Measurements from ENCODE around the gene TPGS1. TPM values are rescaled to one million over a fixed set of nuclear protein-coding genes. Genes with fewer than 3 reads are reported as not detected.

The TPGS1 gene
- total RNA-seq, 2 donors from 2014 or later, result 34.5 to 62.0 TPM

DNA sequence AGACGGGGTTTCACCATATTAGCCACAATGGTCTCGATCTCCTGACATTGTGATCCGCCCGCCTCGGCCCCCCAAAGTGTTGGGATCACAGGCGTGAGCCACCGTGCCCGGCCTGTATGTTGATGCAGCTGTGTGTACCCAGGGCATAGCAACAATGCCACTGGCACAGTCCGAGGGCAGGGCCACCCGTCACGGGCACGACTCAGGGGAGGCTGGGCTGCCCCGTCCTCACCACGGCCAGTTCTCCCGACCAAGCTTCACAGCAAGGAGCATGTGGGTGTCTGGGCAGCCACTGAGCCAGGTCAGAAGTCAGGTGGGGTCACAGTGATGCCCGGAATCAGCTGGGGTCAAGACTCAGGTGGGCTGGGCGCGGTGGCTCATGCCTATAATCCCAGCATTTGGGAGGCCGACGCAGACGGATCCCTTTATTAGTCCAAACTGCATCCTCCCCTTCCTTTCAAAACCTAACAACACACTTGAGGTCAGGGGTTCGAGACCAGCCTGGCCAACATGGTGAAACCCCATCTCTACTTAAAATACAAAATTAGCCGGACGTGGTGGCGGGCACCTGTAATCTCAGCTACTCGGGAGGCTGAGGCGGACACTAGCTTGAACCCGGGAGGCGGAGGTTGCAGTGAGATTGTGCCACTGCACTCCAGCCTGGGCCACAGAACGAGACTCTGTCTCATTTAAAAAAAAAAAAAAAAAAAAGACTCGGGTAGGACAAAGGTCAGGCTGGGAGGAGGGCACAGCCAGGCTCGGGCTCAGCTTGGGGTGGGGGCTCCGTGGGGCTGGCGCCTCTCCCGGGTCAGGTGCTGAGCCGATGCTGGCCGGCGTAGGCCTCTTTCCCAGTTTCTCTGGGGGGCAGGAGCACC lies 23.1 kb downstream of the TPGS1 start:
- no peak for TF ChIP-seq POLR2A (IDR thresholded peaks at IDR 0.05)
- TF ChIP-seq, protein P1, sequence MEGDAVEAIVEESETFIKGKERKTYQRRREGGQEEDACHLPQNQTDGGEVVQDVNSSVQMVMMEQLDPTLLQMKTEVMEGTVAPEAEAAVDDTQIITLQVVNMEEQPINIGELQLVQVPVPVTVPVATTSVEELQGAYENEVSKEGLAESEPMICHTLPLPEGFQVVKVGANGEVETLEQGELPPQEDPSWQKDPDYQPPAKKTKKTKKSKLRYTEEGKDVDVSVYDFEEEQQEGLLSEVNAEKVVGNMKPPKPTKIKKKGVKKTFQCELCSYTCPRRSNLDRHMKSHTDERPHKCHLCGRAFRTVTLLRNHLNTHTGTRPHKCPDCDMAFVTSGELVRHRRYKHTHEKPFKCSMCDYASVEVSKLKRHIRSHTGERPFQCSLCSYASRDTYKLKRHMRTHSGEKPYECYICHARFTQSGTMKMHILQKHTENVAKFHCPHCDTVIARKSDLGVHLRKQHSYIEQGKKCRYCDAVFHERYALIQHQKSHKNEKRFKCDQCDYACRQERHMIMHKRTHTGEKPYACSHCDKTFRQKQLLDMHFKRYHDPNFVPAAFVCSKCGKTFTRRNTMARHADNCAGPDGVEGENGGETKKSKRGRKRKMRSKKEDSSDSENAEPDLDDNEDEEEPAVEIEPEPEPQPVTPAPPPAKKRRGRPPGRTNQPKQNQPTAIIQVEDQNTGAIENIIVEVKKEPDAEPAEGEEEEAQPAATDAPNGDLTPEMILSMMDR (IDR thresholded peaks at IDR 0.05), result no peak
- H3K4me1 ChIP-seq, result peaks cover 32% of the 10 kb centered on the region
- no peaks in the 10 kb centered on the region for H3K36me3 ChIP-seq (replicated peaks in 1 of 2; ENCODE audit: insufficient read depth in 1 of 2, low read depth in 2 of 2)
- no peaks in the 10 kb centered on the region for H3K27me3 ChIP-seq
- WGBS, 2 donors, result 58% methylated on average over 27 to 38 of the region's 38 CpGs
- intact Hi-C loops (cut with DNase I), result no loop called here
- H3K4me3 ChIP-seq, result peak overlapping the region; percentile 66 to 95
- DNase-seq (no peak), ATAC-seq (peak; percentile 4)
- no peaks in the 10 kb centered on the region for H3K9me3 ChIP-seq
- peak overlapping the region; percentile 80 to 96 (median 86) for H3K27ac ChIP-seq

DNA sequence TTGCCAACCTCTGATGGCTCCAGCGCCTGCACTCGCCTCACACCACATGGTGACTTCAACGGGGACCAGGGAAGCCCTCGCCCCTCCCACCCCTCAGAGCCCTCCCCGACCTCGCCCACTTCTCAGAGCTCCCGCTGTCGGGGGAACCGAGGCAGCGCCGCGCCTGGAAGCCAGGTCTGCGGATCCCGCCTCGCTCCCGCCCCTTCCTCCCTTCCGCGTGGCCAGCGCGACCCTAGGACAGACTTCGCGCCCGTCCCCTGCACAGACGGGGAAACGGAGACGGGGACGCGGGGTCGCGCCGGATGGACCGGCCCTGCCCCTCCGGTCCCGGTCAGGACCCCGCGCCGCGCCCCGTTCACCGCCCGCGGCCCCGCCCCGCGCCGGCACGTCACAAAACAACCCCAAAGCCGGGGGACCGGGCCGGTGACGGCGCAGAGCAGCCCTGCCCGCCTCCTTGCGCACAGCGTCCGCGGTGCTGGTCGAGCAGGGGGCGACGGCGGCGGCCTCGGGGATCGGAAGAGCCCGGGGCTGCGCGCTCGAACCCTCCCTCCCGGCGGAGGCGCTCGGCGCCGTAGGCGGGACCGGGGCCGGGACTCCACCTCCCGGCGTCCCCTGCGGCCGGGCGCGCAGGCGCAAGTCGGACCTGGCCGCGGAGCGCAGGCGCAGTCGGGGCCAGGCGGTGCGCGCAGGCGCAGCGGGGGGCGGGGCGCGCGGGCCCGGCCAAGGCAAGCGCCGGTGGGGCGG lies 23.9 kb downstream of the TPGS1 start:
- ATAC-seq (peak; percentile 91), DNase-seq (peak; percentile 79 to 88 (median 86))
- H3K4me3 ChIP-seq, result peak overlapping the region; percentile 66 to 95
- H3K4me1 ChIP-seq, result peaks cover 37% of the 10 kb centered on the region
- 0 to 1% methylated on average over 2 to 71 of the region's 103 CpGs for WGBS, 2 donors
- TF ChIP-seq, protein P1 (IDR thresholded peaks at IDR 0.05), result peak in 1 of 7 experiments; percentile 28
- TF ChIP-seq POLR2A (IDR thresholded peaks at IDR 0.05), result peak; percentile 25 to 59 (median 31)
- peak overlapping the region; percentile 80 to 96 (median 86) for H3K27ac ChIP-seq
- no peaks in the 10 kb centered on the region for H3K27me3 ChIP-seq
- peaks cover 0 to 2% of the 10 kb centered on the region in 2 donors for H3K36me3 ChIP-seq (replicated peaks in 1 of 2; ENCODE audit: insufficient read depth in 1 of 2, low read depth in 2 of 2)
- no peaks in the 10 kb centered on the region for H3K9me3 ChIP-seq
- intact Hi-C loops (cut with DNase I), result no loop called here

DNA sequence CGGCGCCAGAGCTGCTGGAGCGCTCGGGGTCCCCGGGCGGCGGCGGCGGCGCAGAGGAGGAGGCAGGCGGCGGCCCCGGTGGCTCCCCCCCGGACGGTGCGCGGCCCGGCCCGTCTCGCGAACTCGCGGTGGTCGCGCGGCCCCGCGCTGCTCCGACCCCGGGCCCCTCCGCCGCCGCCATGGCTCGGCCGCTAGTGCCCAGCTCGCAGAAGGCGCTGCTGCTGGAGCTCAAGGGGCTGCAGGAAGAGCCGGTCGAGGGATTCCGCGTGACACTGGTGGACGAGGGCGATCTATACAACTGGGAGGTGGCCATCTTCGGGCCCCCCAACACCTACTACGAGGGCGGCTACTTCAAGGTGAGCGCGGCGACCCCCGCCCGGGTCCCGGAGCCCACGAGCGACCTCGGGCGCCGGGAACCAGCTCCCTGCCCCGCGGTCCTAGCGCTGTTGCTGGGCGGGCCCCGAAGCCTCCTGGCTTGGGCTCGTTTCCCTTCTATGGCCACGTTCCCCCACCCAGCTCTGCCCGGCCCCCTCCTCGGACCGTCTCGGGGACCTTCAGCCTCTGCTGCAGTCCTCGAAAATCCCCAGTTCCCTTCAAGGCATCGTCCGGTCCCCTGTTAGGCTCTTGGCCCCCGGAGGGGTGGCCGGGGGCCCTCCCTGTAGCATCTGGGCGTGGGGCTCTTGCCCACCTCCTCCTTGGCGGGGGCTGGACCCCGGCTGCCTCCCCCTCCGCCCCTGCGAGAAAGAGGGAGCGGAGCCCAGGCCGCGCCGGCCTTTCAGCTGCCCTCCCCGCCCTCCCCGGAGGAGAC lies 24.7 kb downstream of the TPGS1 start, which contains the start of gene CDC34:
CDC34 (plus strand) TSS at position 8 of the 808 bp plus-strand sequence; CDS start at position 180, 172 bp downstream.
- no peaks in the 10 kb centered on the region for H3K27me3 ChIP-seq
- no peaks in the 10 kb centered on the region for H3K9me3 ChIP-seq
- peak within 1 kb of the TSS; percentile 92 to 97 for H3K4me3 ChIP-seq
- 0 to 1% methylated on average over 17 to 53 of the region's 84 CpGs for whole genome bisulfite sequencing, 2 donors
- DNase-seq (no peak), ATAC-seq (peak; percentile 13)
- H3K27ac ChIP-seq, result peak within 1 kb of the TSS; percentile 80 to 96 (median 90)
- intact Hi-C loops (cut with DNase I), result no loop called here
- H3K36me3 ChIP-seq (replicated peaks in 1 of 2; ENCODE audit: insufficient read depth in 1 of 2, low read depth in 2 of 2), result peaks cover 0 to 10% of the 10 kb centered on the region in 2 donors
- TF ChIP-seq, protein P1 (IDR thresholded peaks at IDR 0.05), result no peak
- TF ChIP-seq POLR2A (IDR thresholded peaks at IDR 0.05), result no peak
- H3K4me1 ChIP-seq, result peaks cover 37% of the 10 kb centered on the region

DNA sequence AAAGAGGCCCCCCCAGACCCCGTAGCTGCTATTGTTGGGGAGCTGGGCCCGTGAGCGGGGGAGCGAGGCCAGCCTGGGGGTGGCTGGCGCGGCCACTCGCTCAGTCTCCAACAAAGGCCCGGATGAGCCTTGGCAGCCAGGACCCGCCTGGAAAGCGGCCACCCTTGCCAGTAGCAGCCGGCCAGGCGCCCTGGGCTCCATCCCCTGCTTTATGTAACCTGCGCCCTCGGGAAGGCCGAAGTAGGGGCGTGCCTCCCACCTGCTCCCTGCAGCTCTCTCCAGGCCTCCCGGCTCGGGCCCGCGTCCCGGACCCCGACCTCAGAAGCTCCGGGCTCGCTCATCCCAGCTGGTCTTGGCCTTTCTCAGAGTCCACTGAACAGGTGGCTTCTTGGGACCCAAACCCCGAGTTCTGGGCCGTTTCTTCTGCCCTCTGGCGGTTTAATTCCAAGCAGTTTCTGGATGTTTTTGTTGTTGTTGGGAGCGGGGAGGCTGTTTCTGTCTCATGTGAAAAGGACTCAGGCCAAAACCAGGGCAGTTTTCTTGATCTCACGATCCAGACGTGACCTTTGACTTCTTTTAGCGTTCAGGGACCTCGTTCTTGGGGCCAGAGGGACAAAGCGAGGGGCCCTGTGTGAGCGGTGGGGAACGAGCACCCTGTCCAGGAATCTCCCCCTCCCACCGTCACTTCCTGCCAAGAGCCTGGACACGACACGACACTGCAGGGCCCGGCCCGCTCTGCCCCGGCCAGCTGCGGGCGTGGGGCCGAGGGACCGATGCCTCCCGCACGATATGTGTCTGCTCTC lies 25.5 kb downstream of the TPGS1 start:
- TF ChIP-seq, protein P1 (IDR thresholded peaks at IDR 0.05), result peak in 6 of 7 experiments; percentile 21 to 63 (median 53)
- peak in 2 of 3 donors; percentile 27 to 32 for TF ChIP-seq POLR2A (IDR thresholded peaks at IDR 0.05)

More for the DNA sequence above, 25.5 kb downstream of the TPGS1 start:
- Histone ChIP-seq H3K27ac (peak overlapping the region; percentile 68 to 91 (median 88)), H3K36me3 (replicated peaks in 1 of 2; ENCODE audit: insufficient read depth in 1 of 2, low read depth in 2 of 2) (peaks cover 0 to 12% of the 10 kb centered on the region in 2 donors), H3K27me3 (no peaks in the 10 kb centered on the region), H3K4me3 (peak overlapping the region; percentile 92 to 97), H3K4me1 (peaks cover 37% of the 10 kb centered on the region), H3K9me3 (no peaks in the 10 kb centered on the region)
- intact Hi-C loops (cut with DNase I), result no loop called here
- DNase-seq, result peak; percentile 77 to 90 (median 87)
- 0 to 1% methylated on average over 25 to 39 of the region's 47 CpGs for WGBS, 2 donors
- ATAC-seq, result peak; percentile 59

All from body of pancreas (tissue), 4 donors.